HG03025 (cell line): ENCODE results near the gene GRM5.

ENCODE experiments used
- ATAC-seq: cut with Tn5 transposase; IDR thresholded peaks from one replicate; pipeline ENCODE4 v1.9.1; 2021; ENCODE audit warnings: mild to moderate bottlenecking, moderate library complexity; ENCODE audit not compliant: unreplicated experiment, low FRiP score

The GRM5 gene

GRCh38 chr11:88770475-88771079 lies 295.2 kb downstream of the GRM5 start:
- ATAC-seq, result no peak

- ATAC-seq, result no peak
These were observed 321.6 kb downstream of the GRM5 start for GRCh38 chr11:88744140-88744539.

- ATAC-seq, result no peak
These were observed 326.3 kb downstream of the GRM5 start for GRCh38 chr11:88739524-88739923.

- no peak for ATAC-seq
These were observed 356.2 kb downstream of the GRM5 start for GRCh38 chr11:88709567-88709966.

GRCh38 chr11:88704485-88704884 lies 361.3 kb downstream of the GRM5 start:
- no peak for ATAC-seq

GRCh38 chr11:88701816-88702215 lies 364.0 kb downstream of the GRM5 start:
- ATAC-seq, result no peak

GRCh38 chr11:88697139-88697538 lies 368.6 kb downstream of the GRM5 start:
- no peak for ATAC-seq

- ATAC-seq, result no peak
These were observed 369.9 kb downstream of the GRM5 start for GRCh38 chr11:88695689-88696414.

- ATAC-seq, result no peak
These were observed 373.3 kb downstream of the GRM5 start for GRCh38 chr11:88692306-88693086.

GRCh38 chr11:88689548-88690240 lies 376.1 kb downstream of the GRM5 start:
- ATAC-seq, result no peak

GRCh38 chr11:88683024-88683423 lies 382.8 kb downstream of the GRM5 start:
- no peak for ATAC-seq

- ATAC-seq, result no peak
These were observed 385.0 kb downstream of the GRM5 start for GRCh38 chr11:88680806-88681205.

GRCh38 chr11:88666364-88666763 lies 399.4 kb downstream of the GRM5 start:
- no peak for ATAC-seq

GRCh38 chr11:88657076-88657738 lies 408.6 kb downstream of the GRM5 start:
- ATAC-seq, result no peak

- ATAC-seq, result no peak
These were observed 409.5 kb downstream of the GRM5 start for GRCh38 chr11:88656283-88656682.

GRCh38 chr11:88655656-88656055 lies 410.1 kb downstream of the GRM5 start:
- ATAC-seq, result no peak

- no peak for ATAC-seq
These were observed 410.6 kb downstream of the GRM5 start for GRCh38 chr11:88655196-88655595.

- no peak for ATAC-seq
These were observed 414.2 kb downstream of the GRM5 start for GRCh38 chr11:88651556-88651955.

- ATAC-seq, result no peak
These were observed 421.1 kb downstream of the GRM5 start for GRCh38 chr11:88644724-88645123.

- no peak for ATAC-seq
These were observed 433.6 kb downstream of the GRM5 start for GRCh38 chr11:88632163-88632562.
